CD4-positive, CD25-positive, alpha-beta regulatory T cell (primary cell): ENCODE results near the gene BIK. TPM values are rescaled to one million over a fixed set of nuclear protein-coding genes. Genes with fewer than 3 reads are reported as not detected.
A peak's percentile ranks its signal among the peaks of the same experiment; 100 is the strongest.

ENCODE experiments used
- ATAC-seq, 2 donors: fragments of 150-1000 bp; cut with Tn5 transposase; one replicate each; pipeline ENCODE4 v1.10.0; 2021; ENCODE audit warnings: low read depth in 2 of 2, moderate number of reproducible peaks in 2 of 2, moderate library complexity in 1 of 2
- DNase-seq, 3 donors: peaks; one replicate each; pipeline versions ENCODE4 v3.0.0 to v3.0.0-alpha.2; 2012 to 2022; ENCODE audit warnings: mixed read lengths in 1 of 3
- H3K27ac ChIP-seq: one replicate; pipeline ENCODE4 v1.7.0; 2013; ENCODE audit warnings: mild to moderate bottlenecking, low read length; ENCODE audit not compliant: insufficient read depth, poor library complexity, severe bottlenecking
- H3K27me3 ChIP-seq: one replicate; pipeline ENCODE4 v1.7.0; 2013; ENCODE audit warnings: low read length; ENCODE audit not compliant: control insufficient read depth, insufficient read depth
- H3K36me3 ChIP-seq: one replicate; pipeline ENCODE4 v1.7.0; 2013; ENCODE audit warnings: mild to moderate bottlenecking, low read length, moderate library complexity; ENCODE audit not compliant: control insufficient read depth, insufficient read depth
- H3K4me1 ChIP-seq: 2 replicates; pipeline ENCODE4 v1.7.0; 2013; ENCODE audit warnings: mild to moderate bottlenecking, low read length; ENCODE audit not compliant: insufficient read depth, control insufficient read depth, poor library complexity, severe bottlenecking
- H3K4me3 ChIP-seq: one replicate; pipeline ENCODE4 v1.7.0; 2013; ENCODE audit warnings: low read depth, mild to moderate bottlenecking, low read length, moderate library complexity
- H3K9me3 ChIP-seq, 2 experiments: 1 replicate in 1 of 2; 2 replicates in 1 of 2; pipeline ENCODE4 v1.7.0; 2013; ENCODE audit warnings: low read length in 2 of 2, mild to moderate bottlenecking in 1 of 2, moderate library complexity in 1 of 2; ENCODE audit not compliant: control insufficient read depth in 2 of 2
- H3K27ac Mint-ChIP-seq, 3 donors: one replicate each; pipeline ENCODE4 v1.8.0; 2020 to 2022; ENCODE audit warnings: mild to moderate bottlenecking in 3 of 3, mixed read lengths in 3 of 3, moderate library complexity in 2 of 3
- H3K27me3 Mint-ChIP-seq: one replicate; pipeline ENCODE4 v1.8.0; 2022; ENCODE audit warnings: mild to moderate bottlenecking, mixed read lengths
- H3K36me3 Mint-ChIP-seq: one replicate; pipeline ENCODE4 v1.8.0; 2020; ENCODE audit warnings: mixed read lengths
- H3K4me1 Mint-ChIP-seq, 4 donors: one replicate each; pipeline ENCODE4 v1.8.0; 2020 to 2022; ENCODE audit warnings: mixed read lengths in 4 of 4, mild to moderate bottlenecking in 1 of 4
- H3K4me3 Mint-ChIP-seq, 4 donors: one replicate each; pipeline ENCODE4 v1.8.0; 2020 to 2022; ENCODE audit warnings: mild to moderate bottlenecking in 4 of 4, mixed read lengths in 4 of 4, moderate library complexity in 3 of 4
- H3K9me3 Mint-ChIP-seq, 7 donors: one replicate each; pipeline ENCODE4 v1.8.0; 2020 to 2022; ENCODE audit warnings: mixed read lengths in 7 of 7, mild to moderate bottlenecking in 3 of 7, moderate library complexity in 2 of 7
- polyA plus RNA-seq, 4 donors: library from polyadenylated mRNA; unstranded; fragments of 300-500 nt; fragmentation: Illumina TruSeq; gene quantifications; one replicate each; pipeline ENCODE4 v1.2.3, GENCODE V29; 2021
- total RNA-seq: library from RNA; stranded (reverse); gene quantifications from one replicate; pipeline ENCODE4 v1.2.3, GENCODE V29; 2022

Gene BIK, protein sequence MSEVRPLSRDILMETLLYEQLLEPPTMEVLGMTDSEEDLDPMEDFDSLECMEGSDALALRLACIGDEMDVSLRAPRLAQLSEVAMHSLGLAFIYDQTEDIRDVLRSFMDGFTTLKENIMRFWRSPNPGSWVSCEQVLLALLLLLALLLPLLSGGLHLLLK
- total RNA-seq (1.7 TPM), polyA plus RNA-seq (1 to 10 TPM; 4.7 to 10.0 (median 7.5) TPM)

DNA sequence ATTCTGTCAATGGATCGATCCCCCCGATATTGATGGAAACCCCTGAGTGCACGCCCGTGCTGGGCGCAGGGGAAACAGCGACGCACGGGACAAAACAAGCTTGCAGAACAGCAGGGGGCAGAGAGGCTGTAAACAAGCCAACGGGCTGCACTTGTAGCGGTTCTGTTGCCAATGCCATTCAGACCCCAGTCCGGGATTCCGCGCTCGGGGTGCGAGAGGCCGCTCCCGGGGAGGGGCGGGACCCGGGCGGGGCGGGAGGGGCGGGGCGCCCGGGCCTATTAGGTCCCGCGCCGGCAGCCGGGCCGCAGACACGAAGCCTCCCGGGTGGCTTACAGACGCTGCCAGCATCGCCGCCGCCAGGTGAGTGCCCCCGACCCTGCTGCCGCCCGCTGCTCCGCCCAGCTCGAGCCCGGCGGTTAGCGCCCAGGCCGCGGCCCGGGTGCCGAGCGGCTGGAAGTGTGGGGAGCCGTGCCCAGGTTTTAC, at the start of gene BIK:
Gene BIK, plus strand, starts transcription at position 307 of the 483 bp plus-strand sequence. CDS start 13,273 bp downstream, outside the sequence.
- Mint-ChIP-seq H3K9me3 (no peaks in the 10 kb centered on the region), H3K4me3 (peak within 1 kb of the TSS; percentile 85 to 88 (median 87)), H3K36me3 (no peaks in the 10 kb centered on the region), H3K27me3 (peaks cover 4% of the 10 kb centered on the region), H3K27ac (peak within 1 kb of the TSS in 1 of 3 donors; percentile 82), H3K4me1 (peaks cover 0 to 9% (median 4%) of the 10 kb centered on the region in 4 donors)
- ATAC-seq (peak; percentile 43 to 47), DNase-seq (peak; percentile 28 to 44 (median 31))
- Histone ChIP-seq H3K36me3 (no peaks in the 10 kb centered on the region), H3K27ac (no peak within 1 kb of the TSS), H3K27me3 (no peaks in the 10 kb centered on the region), H3K9me3 (no peaks in the 10 kb centered on the region), H3K4me1 (peaks cover 18% of the 10 kb centered on the region), H3K4me3 (peak within 1 kb of the TSS; percentile 67)

DNA sequence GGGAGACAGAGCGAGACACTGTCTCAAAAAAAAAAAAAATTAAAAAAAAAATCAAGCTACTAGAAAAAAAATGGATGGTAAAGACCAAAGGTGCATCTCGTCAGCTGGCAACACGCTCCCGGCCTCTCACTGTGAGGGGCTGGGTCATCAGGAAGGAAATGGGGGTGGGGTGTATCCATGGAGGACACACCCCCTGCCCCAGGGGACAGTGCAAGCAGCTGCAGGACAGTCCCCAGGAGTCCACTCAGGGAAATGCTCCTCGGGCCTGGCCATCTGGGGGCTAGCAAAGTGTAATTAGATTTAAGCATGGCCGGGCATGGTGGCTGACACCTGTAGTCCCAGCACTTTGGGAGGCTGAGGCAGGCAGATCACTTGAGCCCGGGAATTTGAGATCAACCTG, 44.4 kb upstream of the BIK start:
- H3K27me3 ChIP-seq = no peaks in the 10 kb centered on the region
- Mint-ChIP-seq H3K4me1 (no peaks in the 10 kb centered on the region), H3K4me3 (no peak overlapping the region), H3K36me3 (peaks cover 29% of the 10 kb centered on the region), H3K27me3 (no peaks in the 10 kb centered on the region), H3K27ac (no peak overlapping the region), H3K9me3 (no peaks in the 10 kb centered on the region)
- DNase-seq (no peak), ATAC-seq (no peak)
- H3K4me1 ChIP-seq = no peaks in the 10 kb centered on the region
- H3K36me3 ChIP-seq = peaks cover 20% of the 10 kb centered on the region
- no peak overlapping the region for H3K27ac ChIP-seq
- H3K9me3 ChIP-seq = no peaks in the 10 kb centered on the region
- H3K4me3 ChIP-seq = no peak overlapping the region

DNA sequence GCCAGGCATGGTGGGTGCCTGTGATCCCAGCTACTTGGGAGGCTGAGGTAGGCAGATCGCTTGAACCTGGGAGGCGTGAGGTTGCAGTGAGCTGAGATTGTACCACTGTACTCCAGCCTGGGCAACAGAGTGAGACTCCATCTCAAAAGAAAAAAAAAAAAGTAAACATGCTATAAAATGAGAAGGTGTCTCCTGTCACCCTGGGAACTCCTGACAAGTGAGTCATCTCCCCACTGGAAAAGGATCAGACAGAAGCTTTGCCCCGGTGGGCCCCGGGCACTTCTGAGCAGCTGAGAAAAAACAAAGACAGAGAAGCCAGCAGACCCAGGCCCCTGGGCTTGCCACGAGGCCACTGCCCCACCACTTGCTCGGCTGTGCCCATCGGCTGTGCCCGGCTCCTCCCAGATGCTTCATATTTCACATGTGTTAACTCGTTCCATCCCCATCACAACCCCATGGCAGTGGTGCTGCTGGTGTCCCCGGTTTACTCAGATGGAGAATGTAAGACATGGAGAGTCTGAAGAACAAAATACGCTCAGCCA, 43.6 kb upstream of the BIK start:
- ATAC-seq (no peak), DNase-seq (no peak)
- Mint-ChIP-seq H3K4me3 (no peak overlapping the region), H3K36me3 (peaks cover 21% of the 10 kb centered on the region), H3K4me1 (no peaks in the 10 kb centered on the region), H3K27ac (no peak overlapping the region), H3K27me3 (no peaks in the 10 kb centered on the region), H3K9me3 (no peaks in the 10 kb centered on the region)
- H3K4me1 ChIP-seq = no peaks in the 10 kb centered on the region
- no peaks in the 10 kb centered on the region for H3K27me3 ChIP-seq
- H3K4me3 ChIP-seq = no peak overlapping the region
- H3K36me3 ChIP-seq = peaks cover 14% of the 10 kb centered on the region
- H3K9me3 ChIP-seq = no peaks in the 10 kb centered on the region
- H3K27ac ChIP-seq = no peak overlapping the region

DNA sequence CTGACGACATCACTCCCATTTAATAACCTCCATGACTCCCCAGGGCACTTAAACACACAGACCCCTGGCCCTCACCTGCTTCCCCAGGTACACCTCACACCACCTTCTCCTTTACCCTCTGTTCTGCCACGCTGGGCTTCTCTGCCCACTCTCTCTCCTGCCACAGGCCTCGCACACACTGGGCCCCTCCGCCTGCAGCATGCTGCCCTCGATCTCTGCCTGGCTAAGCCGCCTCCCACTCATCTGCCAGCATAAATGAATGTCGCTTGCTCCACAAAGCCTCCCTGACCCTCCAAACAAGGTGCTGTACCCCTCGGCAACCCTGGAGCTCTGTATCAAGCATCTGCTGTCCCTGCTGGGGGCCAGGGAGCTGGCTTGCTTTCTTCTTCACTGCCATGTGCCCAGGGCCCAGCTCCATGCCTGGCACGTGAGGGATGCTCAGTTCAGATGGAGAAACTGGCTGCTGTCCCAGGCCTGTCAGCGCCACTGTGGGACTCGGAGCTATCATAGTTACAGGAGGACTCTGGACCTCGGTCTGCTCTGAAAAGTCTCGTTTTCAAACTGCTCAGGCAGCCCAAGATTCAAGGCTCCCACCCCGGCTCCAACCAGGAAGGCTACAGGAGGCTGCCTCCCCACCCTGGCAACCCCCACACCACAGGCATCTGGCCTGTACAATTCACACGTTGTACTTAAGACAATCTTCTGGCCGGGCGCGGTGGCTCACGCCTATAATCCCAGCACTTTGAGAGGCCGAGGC, 33.3 kb upstream of the BIK start:
- no peak for ATAC-seq
- Histone ChIP-seq H3K4me1 (no peaks in the 10 kb centered on the region), H3K27ac (no peak overlapping the region), H3K9me3 (no peaks in the 10 kb centered on the region), H3K36me3 (peaks cover 3% of the 10 kb centered on the region), H3K27me3 (no peaks in the 10 kb centered on the region), H3K4me3 (no peak overlapping the region)
- no peaks in the 10 kb centered on the region for H3K27me3 Mint-ChIP-seq
- H3K27ac Mint-ChIP-seq = peak overlapping the region in 1 of 3 donors; percentile 52
- no peak for DNase-seq
- no peaks in the 10 kb centered on the region for H3K9me3 Mint-ChIP-seq
- peaks cover 0 to 10% (median 2%) of the 10 kb centered on the region in 4 donors for H3K4me1 Mint-ChIP-seq
- H3K36me3 Mint-ChIP-seq = peaks cover 8% of the 10 kb centered on the region
- H3K4me3 Mint-ChIP-seq = no peak overlapping the region

DNA sequence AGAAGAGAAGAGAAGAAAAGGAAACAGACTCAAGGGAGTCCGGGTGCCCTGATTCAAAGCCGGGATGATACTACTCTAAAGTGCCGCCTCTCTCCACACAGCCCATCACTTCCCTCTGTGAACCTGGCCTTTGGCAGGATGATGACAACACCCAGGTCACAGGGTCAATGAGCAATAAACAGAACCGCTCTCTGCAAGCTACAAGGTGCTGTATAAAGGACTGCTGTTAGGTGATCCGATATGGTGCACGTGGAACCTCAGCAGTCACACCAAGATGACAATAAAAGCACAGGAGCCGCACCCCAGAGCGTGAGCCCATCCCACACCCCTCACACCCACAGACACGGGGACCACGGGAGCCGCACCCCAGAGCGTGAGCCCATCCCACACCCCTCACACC, 32.0 kb upstream of the BIK start:
- no peak overlapping the region for H3K27ac Mint-ChIP-seq
- no peak for DNase-seq
- Histone ChIP-seq H3K4me3 (no peak overlapping the region), H3K4me1 (no peaks in the 10 kb centered on the region), H3K27ac (no peak overlapping the region), H3K36me3 (peaks cover 3% of the 10 kb centered on the region), H3K27me3 (no peaks in the 10 kb centered on the region), H3K9me3 (no peaks in the 10 kb centered on the region)
- H3K9me3 Mint-ChIP-seq = no peaks in the 10 kb centered on the region
- peaks cover 0 to 10% (median 2%) of the 10 kb centered on the region in 4 donors for H3K4me1 Mint-ChIP-seq
- no peaks in the 10 kb centered on the region for H3K27me3 Mint-ChIP-seq
- peaks cover 8% of the 10 kb centered on the region for H3K36me3 Mint-ChIP-seq
- H3K4me3 Mint-ChIP-seq = no peak overlapping the region
- no peak for ATAC-seq

DNA sequence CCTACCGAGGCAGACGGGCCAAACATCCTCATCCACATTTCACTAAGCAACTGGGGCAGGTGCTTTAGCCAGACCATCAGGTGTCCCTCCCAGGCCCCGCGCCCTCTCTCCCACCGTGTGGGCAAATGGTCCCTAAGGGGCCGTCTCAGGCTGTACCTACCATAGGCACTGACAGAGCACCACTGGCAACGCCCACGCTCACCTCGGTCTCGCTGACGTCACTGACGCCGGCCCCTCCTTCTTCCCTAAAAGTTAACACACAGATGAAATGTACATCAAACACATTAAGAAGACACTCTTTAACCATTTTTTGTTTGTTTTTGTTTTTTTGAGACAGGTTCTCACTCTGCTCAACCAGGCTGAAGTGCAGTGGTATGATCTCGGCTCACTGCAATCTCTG, 30.8 kb upstream of the BIK start:
- Histone ChIP-seq H3K4me3 (no peak overlapping the region), H3K9me3 (no peaks in the 10 kb centered on the region), H3K36me3 (peaks cover 3% of the 10 kb centered on the region), H3K4me1 (no peaks in the 10 kb centered on the region), H3K27me3 (no peaks in the 10 kb centered on the region), H3K27ac (no peak overlapping the region)
- Mint-ChIP-seq H3K9me3 (no peaks in the 10 kb centered on the region), H3K4me3 (no peak overlapping the region), H3K4me1 (peaks cover 0 to 10% (median 2%) of the 10 kb centered on the region in 4 donors), H3K36me3 (peaks cover 8% of the 10 kb centered on the region), H3K27ac (peak overlapping the region in 1 of 3 donors; percentile 81), H3K27me3 (no peaks in the 10 kb centered on the region)
- DNase-seq (no peak), ATAC-seq (no peak)

DNA sequence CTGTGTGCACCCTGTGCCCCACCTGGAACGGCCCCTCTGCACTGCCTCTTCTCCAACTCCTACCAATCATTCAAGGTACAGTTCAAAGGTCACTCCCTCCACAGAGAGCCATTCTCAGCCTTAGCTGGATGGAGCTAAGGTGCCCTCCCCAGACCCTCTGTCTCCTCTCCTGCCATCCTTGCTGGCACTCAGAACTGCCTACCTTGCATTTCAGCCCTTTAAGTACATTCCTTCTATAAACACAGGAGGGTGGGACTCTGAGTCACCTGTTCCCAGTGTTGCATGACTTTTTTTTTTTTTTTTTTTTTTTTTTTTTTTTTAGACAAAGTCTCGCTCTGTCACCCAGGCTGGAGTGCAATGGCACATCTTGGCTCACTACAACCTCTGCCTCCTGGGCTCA, 29.9 kb upstream of the BIK start:
- Histone ChIP-seq H3K27ac (no peak overlapping the region), H3K4me1 (no peaks in the 10 kb centered on the region), H3K9me3 (no peaks in the 10 kb centered on the region), H3K36me3 (no peaks in the 10 kb centered on the region), H3K4me3 (no peak overlapping the region), H3K27me3 (no peaks in the 10 kb centered on the region)
- H3K27ac Mint-ChIP-seq = no peak overlapping the region
- peaks cover 6% of the 10 kb centered on the region for H3K36me3 Mint-ChIP-seq
- no peak for DNase-seq
- no peak overlapping the region for H3K4me3 Mint-ChIP-seq
- no peaks in the 10 kb centered on the region for H3K9me3 Mint-ChIP-seq
- H3K4me1 Mint-ChIP-seq = peaks cover 0 to 10% (median 2%) of the 10 kb centered on the region in 4 donors
- no peak for ATAC-seq
- H3K27me3 Mint-ChIP-seq = no peaks in the 10 kb centered on the region
